ENCODE measurements around the gene PTPN22. TPM values are rescaled to one million over a fixed set of nuclear protein-coding genes. Genes with fewer than 3 reads are reported as not detected.

Gene PTPN22
- total and polyA plus RNA-seq, 2 donors from 2014 or later, result 0.32 to 6.6 TPM

DNA sequence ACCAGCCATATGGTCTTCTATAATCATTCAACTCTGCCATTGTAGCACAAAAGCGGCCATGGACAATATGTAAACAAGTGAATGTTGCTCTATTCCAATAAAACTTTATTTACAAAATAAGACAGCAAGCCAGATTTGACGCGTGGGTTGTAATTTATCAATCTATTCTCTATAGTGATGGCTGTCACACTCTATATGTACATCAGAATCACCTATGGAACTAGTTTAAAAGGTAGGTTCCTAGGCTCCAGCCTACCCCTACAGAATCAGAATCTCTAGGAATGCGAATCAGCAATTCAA is 8.2 kb upstream of the PTPN22 start:
- intact Hi-C loops (cut with DNase I), result no loop called here
- no peak overlapping the region for H3K27ac ChIP-seq (ENCODE audit: low read depth in 2 of 2, low read length in 2 of 2)
- no peaks in the 10 kb centered on the region for H3K9me3 ChIP-seq (ENCODE audit: control insufficient read depth in 2 of 3, insufficient read depth in 1 of 3, low read length in 3 of 3)
- FAIRE-seq (no peak), DNase-seq (no peak)
- H3K27me3 ChIP-seq (ENCODE audit: control insufficient read depth, insufficient read depth, low read length), result no peaks in the 10 kb centered on the region
- TF ChIP-seq, protein P1, sequence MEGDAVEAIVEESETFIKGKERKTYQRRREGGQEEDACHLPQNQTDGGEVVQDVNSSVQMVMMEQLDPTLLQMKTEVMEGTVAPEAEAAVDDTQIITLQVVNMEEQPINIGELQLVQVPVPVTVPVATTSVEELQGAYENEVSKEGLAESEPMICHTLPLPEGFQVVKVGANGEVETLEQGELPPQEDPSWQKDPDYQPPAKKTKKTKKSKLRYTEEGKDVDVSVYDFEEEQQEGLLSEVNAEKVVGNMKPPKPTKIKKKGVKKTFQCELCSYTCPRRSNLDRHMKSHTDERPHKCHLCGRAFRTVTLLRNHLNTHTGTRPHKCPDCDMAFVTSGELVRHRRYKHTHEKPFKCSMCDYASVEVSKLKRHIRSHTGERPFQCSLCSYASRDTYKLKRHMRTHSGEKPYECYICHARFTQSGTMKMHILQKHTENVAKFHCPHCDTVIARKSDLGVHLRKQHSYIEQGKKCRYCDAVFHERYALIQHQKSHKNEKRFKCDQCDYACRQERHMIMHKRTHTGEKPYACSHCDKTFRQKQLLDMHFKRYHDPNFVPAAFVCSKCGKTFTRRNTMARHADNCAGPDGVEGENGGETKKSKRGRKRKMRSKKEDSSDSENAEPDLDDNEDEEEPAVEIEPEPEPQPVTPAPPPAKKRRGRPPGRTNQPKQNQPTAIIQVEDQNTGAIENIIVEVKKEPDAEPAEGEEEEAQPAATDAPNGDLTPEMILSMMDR (IDR thresholded peaks at IDR 0.05; ENCODE audit: borderline replicate concordance, extremely low read depth, insufficient read depth), result no peak
- no peak overlapping the region for H3K4me3 ChIP-seq (ENCODE audit: low read length in 3 of 3)
- H3K4me1 ChIP-seq (ENCODE audit: control insufficient read depth in 2 of 3, insufficient read depth in 2 of 3, low read depth in 1 of 3, low read length in 3 of 3), result no peaks in the 10 kb centered on the region
- no peak overlapping the region for H3K9ac ChIP-seq (ENCODE audit: low read length in 3 of 3)
- H3K36me3 ChIP-seq (ENCODE audit: control insufficient read depth in 2 of 3, insufficient read depth in 3 of 3, low read length in 3 of 3), result no peaks in the 10 kb centered on the region

DNA sequence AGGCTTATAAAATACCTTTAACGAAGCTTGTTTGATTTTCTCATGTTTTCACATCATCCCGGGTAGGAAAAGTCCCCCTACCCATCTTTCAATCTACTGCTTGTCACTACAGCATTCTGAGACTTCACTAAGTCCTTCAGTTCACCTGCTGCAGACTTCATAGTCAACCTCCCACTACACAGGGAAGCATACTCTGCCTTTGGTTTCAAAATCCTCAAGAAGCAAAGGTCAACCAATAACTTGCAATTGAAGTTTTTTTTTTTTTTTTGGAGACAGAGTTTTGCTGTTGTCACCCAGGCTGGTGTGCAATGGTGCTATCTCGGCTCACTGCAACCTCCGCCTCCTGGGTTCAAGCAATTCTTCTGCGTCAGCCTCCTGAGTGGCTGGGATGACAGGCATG is 4.7 kb upstream of the PTPN22 start:
- H3K27me3 ChIP-seq (ENCODE audit: control insufficient read depth, insufficient read depth, low read length), result no peaks in the 10 kb centered on the region
- no peaks in the 10 kb centered on the region for H3K9me3 ChIP-seq (ENCODE audit: control insufficient read depth in 2 of 3, insufficient read depth in 1 of 3, low read length in 3 of 3)
- no peaks in the 10 kb centered on the region for H3K36me3 ChIP-seq (ENCODE audit: control insufficient read depth in 2 of 3, insufficient read depth in 3 of 3, low read length in 3 of 3)
- H3K4me3 ChIP-seq (ENCODE audit: low read length in 3 of 3), result no peak overlapping the region
- TF ChIP-seq, protein P1 (IDR thresholded peaks at IDR 0.05; ENCODE audit: borderline replicate concordance, extremely low read depth, insufficient read depth), result no peak
- no peak for DNase-seq
- FAIRE-seq, result no peak
- intact Hi-C loops (cut with DNase I), result no loop called here
- no peak overlapping the region for H3K27ac ChIP-seq (ENCODE audit: low read depth in 2 of 2, low read length in 2 of 2)
- no peak overlapping the region for H3K9ac ChIP-seq (ENCODE audit: low read length in 3 of 3)
- no peaks in the 10 kb centered on the region for H3K4me1 ChIP-seq (ENCODE audit: control insufficient read depth in 2 of 3, insufficient read depth in 2 of 3, low read depth in 1 of 3, low read length in 3 of 3)

DNA sequence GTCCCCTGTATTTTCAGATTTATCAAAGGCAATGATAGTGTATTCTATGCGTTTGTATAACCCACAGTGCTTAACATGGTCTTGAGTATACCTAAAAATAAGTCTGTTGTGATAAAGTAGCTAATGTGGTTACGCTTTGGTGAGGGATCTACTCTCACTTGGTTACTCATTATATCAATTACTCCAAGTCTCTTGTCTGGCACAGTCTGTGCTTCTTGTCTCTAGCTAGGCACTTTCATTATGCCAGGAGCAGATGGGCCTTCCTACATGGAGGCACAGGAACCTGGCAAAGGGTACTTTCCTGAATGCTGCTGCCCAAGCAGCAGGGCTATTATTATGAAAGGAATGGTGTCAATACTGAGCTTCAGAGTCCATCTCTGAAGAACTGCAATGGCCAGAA is 4.2 kb upstream of the PTPN22 start:
- H3K36me3 ChIP-seq (ENCODE audit: control insufficient read depth in 2 of 3, insufficient read depth in 3 of 3, low read length in 3 of 3), result no peaks in the 10 kb centered on the region
- H3K4me1 ChIP-seq (ENCODE audit: control insufficient read depth in 2 of 3, insufficient read depth in 2 of 3, low read depth in 1 of 3, low read length in 3 of 3), result no peaks in the 10 kb centered on the region
- TF ChIP-seq, protein P1 (IDR thresholded peaks at IDR 0.05; ENCODE audit: borderline replicate concordance, extremely low read depth, insufficient read depth), result no peak
- H3K27me3 ChIP-seq (ENCODE audit: control insufficient read depth, insufficient read depth, low read length), result no peaks in the 10 kb centered on the region
- H3K9ac ChIP-seq (ENCODE audit: low read length in 3 of 3), result no peak overlapping the region
- no peak for FAIRE-seq
- intact Hi-C loops (cut with DNase I), result no loop called here
- no peaks in the 10 kb centered on the region for H3K9me3 ChIP-seq (ENCODE audit: control insufficient read depth in 2 of 3, insufficient read depth in 1 of 3, low read length in 3 of 3)
- no peak for DNase-seq
- H3K27ac ChIP-seq (ENCODE audit: low read depth in 2 of 2, low read length in 2 of 2), result no peak overlapping the region
- H3K4me3 ChIP-seq (ENCODE audit: low read length in 3 of 3), result no peak overlapping the region

Measured in kidney (tissue), 14 donors.